ENCODE data around the gene EYA3.

EYA3 gene

GRCh38 chr1:28035420-28035819 is 53.0 kb downstream of the EYA3 start:
- no peak for DNase-seq (ENCODE audit: low spot score)
- TF ChIP-seq CTCF (IDR thresholded peaks at IDR 0.05; ENCODE audit: borderline replicate concordance, control extremely low read depth, extremely low read depth, insufficient read depth, missing control alignments): no peak
- in situ Hi-C loops (cut with MboI; ENCODE audit: low sequenced_read_pairs, unreplicated experiment): no loop called here

GRCh38 chr1:28032281-28032680 is 56.1 kb downstream of the EYA3 start:
- TF ChIP-seq CTCF (IDR thresholded peaks at IDR 0.05; ENCODE audit: borderline replicate concordance, control extremely low read depth, extremely low read depth, insufficient read depth, missing control alignments): no peak
- in situ Hi-C loops (cut with MboI; ENCODE audit: low sequenced_read_pairs, unreplicated experiment): no loop called here

GRCh38 chr1:28031173-28031572 is 57.2 kb downstream of the EYA3 start:
- in situ Hi-C loops (cut with MboI; ENCODE audit: low sequenced_read_pairs, unreplicated experiment): no loop called here
- no peak for DNase-seq (ENCODE audit: low spot score)
- no peak for TF ChIP-seq CTCF (IDR thresholded peaks at IDR 0.05; ENCODE audit: borderline replicate concordance, control extremely low read depth, extremely low read depth, insufficient read depth, missing control alignments)

More at GRCh38 chr1:28032281-28032680, 56.1 kb downstream of the EYA3 start:
- no peak for DNase-seq (ENCODE audit: low spot score)

- no peak for DNase-seq (ENCODE audit: low spot score)
- TF ChIP-seq CTCF (IDR thresholded peaks at IDR 0.05; ENCODE audit: borderline replicate concordance, control extremely low read depth, extremely low read depth, insufficient read depth, missing control alignments): no peak
- in situ Hi-C loops (cut with MboI; ENCODE audit: low sequenced_read_pairs, unreplicated experiment): no loop called here
Measured at GRCh38 chr1:28028873-28029654, 59.3 kb downstream of the EYA3 start.

- no peak for TF ChIP-seq CTCF (IDR thresholded peaks at IDR 0.05; ENCODE audit: borderline replicate concordance, control extremely low read depth, extremely low read depth, insufficient read depth, missing control alignments)
- in situ Hi-C loops (cut with MboI; ENCODE audit: low sequenced_read_pairs, unreplicated experiment): no loop called here
- no peak for DNase-seq (ENCODE audit: low spot score)
Measured at GRCh38 chr1:28027660-28028059, 60.8 kb downstream of the EYA3 start.

- in situ Hi-C loops (cut with MboI; ENCODE audit: low sequenced_read_pairs, unreplicated experiment): no loop called here
- TF ChIP-seq CTCF (IDR thresholded peaks at IDR 0.05; ENCODE audit: borderline replicate concordance, control extremely low read depth, extremely low read depth, insufficient read depth, missing control alignments): no peak
- no peak for DNase-seq (ENCODE audit: low spot score)
Measured at GRCh38 chr1:28027238-28027637, 61.2 kb downstream of the EYA3 start.

Measured in GM13976 (cell line).